Trophoblast cell (in vitro differentiated cells and primary cell): Measurements from ENCODE around the gene PTDSS2.

Experiments
- DNase-seq, 2 donors: peaks; one replicate each; pipeline ENCODE4 v3.0.0-alpha.2; 2016
- H2AFZ ChIP-seq: 2 replicates; pipeline ENCODE4 v1.6.1; 2013; ENCODE audit warnings: low read length, moderate library complexity, mild to moderate bottlenecking; ENCODE audit not compliant: insufficient read depth, poor library complexity
- H2AK5ac ChIP-seq: 2 replicates; pipeline ENCODE4 v1.6.1; 2013; ENCODE audit warnings: mild to moderate bottlenecking, low read length
- H2BK120ac ChIP-seq: 2 replicates; pipeline ENCODE4 v1.6.1; 2013; ENCODE audit warnings: low read length, mild to moderate bottlenecking, moderate library complexity; ENCODE audit not compliant: insufficient read depth, poor library complexity
- H2BK12ac ChIP-seq: 2 replicates; pipeline ENCODE4 v1.6.1; 2013; ENCODE audit warnings: mild to moderate bottlenecking, low read length, moderate library complexity
- H2BK5ac ChIP-seq: 2 replicates; pipeline ENCODE4 v1.6.1; 2013; ENCODE audit warnings: low read length, low read depth, moderate library complexity, mild to moderate bottlenecking; ENCODE audit not compliant: poor library complexity
- H3K14ac ChIP-seq: 2 replicates; pipeline ENCODE4 v1.6.1; 2013; ENCODE audit warnings: mild to moderate bottlenecking, low read length
- H3K18ac ChIP-seq: 2 replicates; pipeline ENCODE4 v1.6.1; 2013; ENCODE audit warnings: mild to moderate bottlenecking, low read length
- H3K23ac ChIP-seq: 2 replicates; pipeline ENCODE4 v1.6.1; 2013; ENCODE audit warnings: low read length
- H3K27ac ChIP-seq: 2 replicates; pipeline ENCODE4 v1.5.1; 2013; ENCODE audit warnings: low read depth, mild to moderate bottlenecking, inconsistent platforms, low read length, moderate library complexity
- H3K27me3 ChIP-seq: 2 replicates; pipeline ENCODE4 v1.6.1; 2013; ENCODE audit warnings: inconsistent platforms, mild to moderate bottlenecking, low read length, moderate library complexity; ENCODE audit not compliant: insufficient read depth
- H3K36me3 ChIP-seq, 2 experiments: 1 replicate in 1 of 2; 2 replicates in 1 of 2; pipeline ENCODE4 v1.6.1; 2013; ENCODE audit warnings: low read length in 2 of 2, mild to moderate bottlenecking in 2 of 2, moderate library complexity in 1 of 2; ENCODE audit not compliant: insufficient read depth in 2 of 2, control insufficient read depth in 1 of 2
- H3K4ac ChIP-seq: 2 replicates; pipeline ENCODE4 v1.6.1; 2013; ENCODE audit warnings: low read depth, mild to moderate bottlenecking, low read length, moderate library complexity
- H3K4me1 ChIP-seq, 2 experiments: 1 replicate in 1 of 2; 2 replicates in 1 of 2; pipeline ENCODE4 v1.6.1; 2013; ENCODE audit warnings: low read length in 2 of 2, mild to moderate bottlenecking in 2 of 2, moderate library complexity in 1 of 2; ENCODE audit not compliant: insufficient read depth in 2 of 2, control insufficient read depth in 1 of 2
- H3K4me2 ChIP-seq: 2 replicates; pipeline ENCODE4 v1.6.1; 2013; ENCODE audit warnings: inconsistent platforms, mild to moderate bottlenecking, low read length, moderate library complexity
- H3K4me3 ChIP-seq: 2 replicates; pipeline ENCODE4 v1.5.1; 2013; ENCODE audit warnings: mild to moderate bottlenecking, low read depth, low read length, inconsistent platforms
- H3K79me1 ChIP-seq: one replicate; pipeline ENCODE4 v1.6.1; 2013; ENCODE audit warnings: low read length
- H3K79me2 ChIP-seq: 2 replicates; pipeline ENCODE4 v1.6.1; 2013; ENCODE audit warnings: low read length, mild to moderate bottlenecking; ENCODE audit not compliant: control insufficient read depth, insufficient read depth, poor library complexity
- H3K9ac ChIP-seq: 2 replicates; pipeline ENCODE4 v1.6.1; 2013; ENCODE audit warnings: mild to moderate bottlenecking, low read length
- H3K9me3 ChIP-seq: 2 replicates; pipeline ENCODE4 v1.6.1; 2013; ENCODE audit warnings: low read depth, mild to moderate bottlenecking, control low read depth, inconsistent platforms, low read length; ENCODE audit not compliant: insufficient read depth
- H4K12ac ChIP-seq: 2 replicates; pipeline ENCODE4 v1.6.1; 2013; ENCODE audit warnings: low read depth, mild to moderate bottlenecking, low read length, moderate library complexity
- H4K8ac ChIP-seq: 2 replicates; pipeline ENCODE4 v1.6.1; 2013; ENCODE audit warnings: low read depth, mild to moderate bottlenecking, low read length, moderate library complexity
- H4K91ac ChIP-seq: one replicate; pipeline ENCODE4 v1.6.1; 2013; ENCODE audit warnings: low read depth, mild to moderate bottlenecking, low read length, moderate library complexity
- WGBS: extraction: QIAGEN DNeasy Blood & Tissue Kit; methylation state at CpG from one replicate; pipeline ENCODE4 v1.1.7; 2013; ENCODE audit warnings: missing lambda C conversion rate; ENCODE audit not compliant: insufficient read length, insufficient coverage; ENCODE audit errors: extremely low coverage; 5-methylcytosine and 5-hydroxymethylcytosine counted together

Gene PTDSS2

DNA sequence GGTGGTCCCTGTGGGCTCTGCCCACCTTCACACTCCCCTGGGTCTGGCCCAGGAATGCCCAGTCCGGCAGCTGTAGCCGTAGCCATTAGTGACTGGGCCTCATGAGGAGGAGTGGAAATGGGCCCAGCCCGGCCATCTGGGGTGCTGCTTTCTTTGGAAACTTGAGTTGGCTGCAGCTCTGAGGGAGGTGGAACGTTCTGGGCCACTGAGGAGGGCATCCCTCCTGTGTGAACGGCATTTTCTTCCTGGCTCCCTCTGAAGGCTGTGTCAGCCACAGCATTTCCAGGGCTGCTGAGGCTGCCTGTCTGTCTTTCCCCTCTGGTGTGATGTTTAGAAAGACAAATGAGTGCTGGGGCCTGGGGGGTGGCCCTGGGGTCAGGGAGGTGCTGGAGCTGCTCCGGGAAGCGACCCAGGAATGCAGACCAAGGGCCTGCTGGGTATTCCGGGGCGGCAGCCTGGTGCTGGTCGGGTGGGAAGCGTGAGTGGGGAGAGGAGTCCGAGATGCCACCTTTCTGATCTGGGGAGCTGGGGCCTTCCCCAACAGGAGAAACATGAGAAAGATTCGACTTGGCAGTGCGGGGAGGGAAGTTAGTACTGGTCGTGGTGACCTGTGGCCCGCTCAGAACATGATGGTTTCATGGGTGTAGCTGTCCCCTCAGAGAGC lies 27.1 kb downstream of the PTDSS2 start:
- Histone ChIP-seq H2AFZ (no peak overlapping the region), H2AK5ac (no peak overlapping the region), H3K9ac (no peak overlapping the region), H3K23ac (no peak overlapping the region), H3K4ac (no peak overlapping the region), H3K79me1 (no peaks in the 10 kb centered on the region), H4K91ac (no peak overlapping the region), H3K4me3 (no peak overlapping the region), H3K18ac (no peak overlapping the region), H3K4me2 (no peak overlapping the region), H3K4me1 (peaks cover 0 to 13% of the 10 kb centered on the region in 2 experiments), H3K9me3 (peaks cover 5% of the 10 kb centered on the region), H3K14ac (no peak overlapping the region), H2BK12ac (no peak overlapping the region), H2BK5ac (no peak overlapping the region), H4K8ac (no peak overlapping the region), H3K27me3 (no peaks in the 10 kb centered on the region), H3K27ac (no peak overlapping the region), H3K36me3 (peaks cover 12 to 16% of the 10 kb centered on the region in 2 experiments), H3K79me2 (no peaks in the 10 kb centered on the region), H4K12ac (no peak overlapping the region), H2BK120ac (no peak overlapping the region)
- no peak for DNase-seq
- WGBS, result no CpG with 5 or more reads among the region's 16 CpGs

DNA sequence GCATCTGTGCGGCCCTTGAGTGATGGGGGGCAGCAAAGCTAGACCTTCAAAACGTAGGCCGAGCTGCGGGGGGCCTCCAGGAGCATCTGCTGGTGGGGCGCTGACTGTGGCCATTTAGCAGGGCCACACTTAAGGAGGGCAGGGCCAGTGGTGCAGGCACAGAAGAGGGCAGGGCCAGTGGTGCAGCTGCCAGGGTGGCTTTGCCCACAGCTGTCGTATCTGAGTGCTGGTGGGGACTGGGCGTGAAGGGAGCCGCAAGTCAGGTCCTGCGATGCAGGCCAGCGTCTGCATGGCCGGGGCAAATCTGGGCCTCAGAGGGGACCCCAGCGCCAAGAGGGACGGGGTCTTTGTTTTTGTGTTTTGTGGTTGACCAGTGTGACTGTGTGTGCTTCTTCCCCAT lies 29.2 kb downstream of the PTDSS2 start:
- Histone ChIP-seq H3K9me3 (peaks cover 9% of the 10 kb centered on the region), H3K4me2 (no peak overlapping the region), H3K79me1 (no peaks in the 10 kb centered on the region), H3K14ac (no peak overlapping the region), H3K4me1 (peaks cover 0 to 13% of the 10 kb centered on the region in 2 experiments), H2AK5ac (no peak overlapping the region), H4K8ac (no peak overlapping the region), H2BK12ac (no peak overlapping the region), H3K27me3 (no peaks in the 10 kb centered on the region), H3K9ac (no peak overlapping the region), H3K36me3 (peaks cover 12 to 18% of the 10 kb centered on the region in 2 experiments), H3K23ac (no peak overlapping the region), H3K27ac (no peak overlapping the region), H4K12ac (no peak overlapping the region), H4K91ac (no peak overlapping the region), H3K4ac (no peak overlapping the region), H3K4me3 (no peak overlapping the region), H3K79me2 (no peaks in the 10 kb centered on the region), H2BK120ac (no peak overlapping the region), H2BK5ac (no peak overlapping the region), H2AFZ (no peak overlapping the region), H3K18ac (peak overlapping the region; percentile 41)
- no CpG with 5 or more reads among the region's 13 CpGs for WGBS
- no peak for DNase-seq

DNA sequence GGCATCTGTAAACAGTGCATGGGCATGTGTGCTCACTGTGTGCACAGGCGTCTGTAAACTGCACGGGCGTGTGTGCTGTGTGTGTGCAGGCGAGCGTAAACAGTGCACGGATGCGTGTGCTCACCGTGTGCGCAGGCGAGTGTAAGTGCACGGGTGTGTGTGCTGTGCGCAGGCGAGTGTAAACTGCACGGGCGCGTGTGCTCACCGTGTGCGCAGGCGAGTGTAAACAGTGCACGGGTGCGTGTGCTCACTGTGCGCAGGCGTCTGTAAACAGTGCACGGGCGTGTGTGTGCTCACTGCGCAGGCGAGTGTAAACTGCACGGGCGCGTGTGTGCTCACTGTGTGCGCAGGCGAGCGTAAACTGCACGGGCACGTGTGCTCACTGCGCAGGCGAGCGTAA lies 34.5 kb downstream of the PTDSS2 start:
- H3K27me3 ChIP-seq, result no peaks in the 10 kb centered on the region
- no peak for DNase-seq
- no peak overlapping the region for H2AK5ac ChIP-seq
- no peak overlapping the region for H3K27ac ChIP-seq
- H3K4ac ChIP-seq, result no peak overlapping the region
- no peak overlapping the region for H2BK120ac ChIP-seq
- no peaks in the 10 kb centered on the region for H3K4me1 ChIP-seq
- no peak overlapping the region for H2BK12ac ChIP-seq
- H4K12ac ChIP-seq, result no peak overlapping the region
- peak overlapping the region; percentile 33 for H3K4me3 ChIP-seq
- H3K14ac ChIP-seq, result no peak overlapping the region
- H3K18ac ChIP-seq, result no peak overlapping the region
- no peaks in the 10 kb centered on the region for H3K79me2 ChIP-seq
- no peak overlapping the region for H3K9ac ChIP-seq
- H4K8ac ChIP-seq, result no peak overlapping the region
- no peak overlapping the region for H3K4me2 ChIP-seq
- H4K91ac ChIP-seq, result no peak overlapping the region
- no CpG with 5 or more reads among the region's 38 CpGs for WGBS
- peaks cover 12 to 17% of the 10 kb centered on the region in 2 experiments for H3K36me3 ChIP-seq
- H3K23ac ChIP-seq, result no peak overlapping the region
- H2BK5ac ChIP-seq, result no peak overlapping the region
- no peak overlapping the region for H2AFZ ChIP-seq
- no peaks in the 10 kb centered on the region for H3K79me1 ChIP-seq
- H3K9me3 ChIP-seq, result peaks cover 17% of the 10 kb centered on the region

DNA sequence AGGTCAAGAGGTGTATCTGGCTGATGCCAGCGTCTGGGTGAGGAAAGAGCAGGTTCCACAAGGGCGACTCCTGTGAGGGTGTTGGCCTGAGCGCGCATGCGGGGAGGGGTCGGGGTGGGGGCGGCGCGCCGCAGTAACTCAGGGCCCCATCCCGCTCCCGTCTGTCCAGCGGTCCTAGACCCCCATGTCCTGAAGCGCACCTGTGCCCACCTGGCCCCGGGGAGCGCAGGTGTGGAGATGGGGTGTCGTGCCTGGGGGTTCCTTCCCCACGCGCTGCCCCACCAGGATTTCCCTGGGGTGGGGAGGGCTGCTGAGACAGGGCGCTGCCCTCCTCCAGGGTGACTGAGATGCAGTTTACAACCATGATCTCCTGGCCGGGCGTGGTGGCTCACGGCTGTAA lies 36.1 kb downstream of the PTDSS2 start:
- H3K9ac ChIP-seq, result no peak overlapping the region
- no peak for DNase-seq
- no peak overlapping the region for H2BK5ac ChIP-seq
- H3K14ac ChIP-seq, result no peak overlapping the region
- no peak overlapping the region for H3K27ac ChIP-seq
- H3K4me2 ChIP-seq, result no peak overlapping the region
- H4K8ac ChIP-seq, result no peak overlapping the region
- peaks cover 27 to 32% of the 10 kb centered on the region in 2 experiments for H3K36me3 ChIP-seq
- no peaks in the 10 kb centered on the region for H3K4me1 ChIP-seq
- H3K9me3 ChIP-seq, result peaks cover 18% of the 10 kb centered on the region
- no peak overlapping the region for H2AK5ac ChIP-seq
- H3K4ac ChIP-seq, result no peak overlapping the region
- no peak overlapping the region for H3K18ac ChIP-seq
- no peak overlapping the region for H3K23ac ChIP-seq
- no CpG with 5 or more reads among the region's 23 CpGs for WGBS
- no peak overlapping the region for H3K4me3 ChIP-seq
- no peak overlapping the region for H4K12ac ChIP-seq
- H3K79me1 ChIP-seq, result no peaks in the 10 kb centered on the region
- no peak overlapping the region for H2BK12ac ChIP-seq
- H3K27me3 ChIP-seq, result no peaks in the 10 kb centered on the region
- H2AFZ ChIP-seq, result no peak overlapping the region
- no peak overlapping the region for H4K91ac ChIP-seq
- H3K79me2 ChIP-seq, result no peaks in the 10 kb centered on the region
- no peak overlapping the region for H2BK120ac ChIP-seq
